MV-4-11 (cell line): ENCODE results near the gene ZBTB49.
"Not testable (repeated sequence)": the region's sequence is repeated elsewhere in the genome, so short reads cannot be mapped to it uniquely, and the experiment has no call there.

Experiments used
- DNase-seq: peaks from one replicate; lab custom pipeline; 2025; lab: John Stamatoyannopoulos, UW

The ZBTB49 gene

GRCh38 chr4:4289941-4290850 lies at the start of gene ZBTB49, which contains the start of gene LYAR:
Gene ZBTB49, plus strand, starts transcription at chr4:4290251. Its CDS starts 9,695 bp downstream, at chr4:4299946.
Gene LYAR, minus strand, starts transcription at chr4:4290154. Its CDS starts 6,412 bp downstream, at chr4:4283742.
- peak; percentile 83 for DNase-seq

GRCh38 chr4:4245172-4245571 lies 44.9 kb upstream of the ZBTB49 start:
- DNase-seq, result no peak

- peak; percentile 43 for DNase-seq
Measured at GRCh38 chr4:4247696-4248028, 42.4 kb upstream of the ZBTB49 start.

- peak; percentile 88 for DNase-seq
Measured at GRCh38 chr4:4248029-4248884, 41.8 kb upstream of the ZBTB49 start, which contains the start of gene TMEM128. Gene TMEM128, minus strand, starts transcription at chr4:4248223. Its CDS starts 21 bp downstream, at chr4:4248202.

- DNase-seq, result no peak
Measured at GRCh38 chr4:4248885-4249203, 41.2 kb upstream of the ZBTB49 start.

- DNase-seq, result not testable (repeated sequence)
Measured at GRCh38 chr4:4249342-4249741, 40.7 kb upstream of the ZBTB49 start.

GRCh38 chr4:4249866-4250265 lies 40.2 kb upstream of the ZBTB49 start:
- DNase-seq, result no peak

- no peak for DNase-seq
Measured at GRCh38 chr4:4254199-4254598, 35.9 kb upstream of the ZBTB49 start.

- no peak for DNase-seq
Measured at GRCh38 chr4:4254666-4255065, 35.4 kb upstream of the ZBTB49 start.

GRCh38 chr4:4256799-4257198 lies 33.3 kb upstream of the ZBTB49 start:
- DNase-seq, result no peak

GRCh38 chr4:4257705-4258104 lies 32.3 kb upstream of the ZBTB49 start:
- not testable (repeated sequence) for DNase-seq

- DNase-seq, result peak; percentile 83
Measured at GRCh38 chr4:4259484-4260100, 30.5 kb upstream of the ZBTB49 start.

- peak; percentile 78 for DNase-seq
Measured at GRCh38 chr4:4260185-4260751, 29.8 kb upstream of the ZBTB49 start.

GRCh38 chr4:4267981-4268380 lies 22.1 kb upstream of the ZBTB49 start:
- DNase-seq, result no peak

GRCh38 chr4:4268776-4269175 lies 21.3 kb upstream of the ZBTB49 start:
- peak; percentile 58 for DNase-seq

- DNase-seq, result no peak
Measured at GRCh38 chr4:4269331-4269731, 20.7 kb upstream of the ZBTB49 start.

GRCh38 chr4:4269856-4270255 lies 20.2 kb upstream of the ZBTB49 start:
- DNase-seq, result peak; percentile 17

GRCh38 chr4:4270529-4270928 lies 19.5 kb upstream of the ZBTB49 start:
- peak; percentile 8 for DNase-seq

GRCh38 chr4:4271912-4272311 lies 18.1 kb upstream of the ZBTB49 start:
- peak; percentile 44 for DNase-seq

GRCh38 chr4:4274226-4274625 lies 15.8 kb upstream of the ZBTB49 start:
- no peak for DNase-seq

- no peak for DNase-seq
Measured at GRCh38 chr4:4277531-4277930, 12.5 kb upstream of the ZBTB49 start.

- DNase-seq, result no peak
Measured at GRCh38 chr4:4281787-4282186, 8.3 kb upstream of the ZBTB49 start.
